ENCODE data around the gene IGF1.

Gene IGF1

DNA sequence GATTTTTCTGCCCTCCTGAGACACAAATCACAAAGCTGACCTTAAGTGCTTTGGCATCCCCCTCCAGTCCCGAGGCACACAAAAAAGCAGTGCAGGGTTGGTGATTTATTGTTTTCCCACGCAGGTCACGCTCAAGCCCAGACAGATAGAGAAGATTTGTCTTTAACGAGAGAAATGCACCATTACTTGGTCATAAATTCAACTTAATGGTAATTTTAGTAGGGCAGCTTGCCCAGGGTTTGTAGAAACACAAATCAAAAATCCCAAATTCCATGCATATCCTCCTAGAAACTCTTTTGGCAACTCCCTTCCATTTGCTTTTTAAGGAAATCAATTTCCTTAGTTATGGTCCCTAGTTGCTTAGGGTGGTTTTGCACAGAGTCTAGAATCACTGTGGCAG is 132.6 kb downstream of the IGF1 start:
- H4K20me1 ChIP-seq (ENCODE audit: insufficient read depth, low read length) = no peaks in the 10 kb centered on the region
- H2AFZ ChIP-seq (ENCODE audit: low read depth, low read length) = no peak overlapping the region
- no peak overlapping the region for H3K4me2 ChIP-seq (ENCODE audit: low read length)
- no peak overlapping the region for H3K27ac ChIP-seq (ENCODE audit: low read length)
- no peaks in the 10 kb centered on the region for H3K79me2 ChIP-seq (ENCODE audit: low read length)
- H3K9me3 ChIP-seq (ENCODE audit: insufficient read depth, low read length) = peaks cover 4% of the 10 kb centered on the region; the same call in 1 of the 2 replicates
- H3K36me3 ChIP-seq (replicated peaks; ENCODE audit: low read depth, low read length) = no peaks in the 10 kb centered on the region
- H3K4me3 ChIP-seq (ENCODE audit: low read length) = no peak overlapping the region
- no peaks in the 10 kb centered on the region for H3K27me3 ChIP-seq (ENCODE audit: low read depth, low read length)
- no peak for TF ChIP-seq EZH2phosphoT487 (IDR thresholded peaks at IDR 0.05; ENCODE audit: low read depth)
- TF ChIP-seq, protein P1, sequence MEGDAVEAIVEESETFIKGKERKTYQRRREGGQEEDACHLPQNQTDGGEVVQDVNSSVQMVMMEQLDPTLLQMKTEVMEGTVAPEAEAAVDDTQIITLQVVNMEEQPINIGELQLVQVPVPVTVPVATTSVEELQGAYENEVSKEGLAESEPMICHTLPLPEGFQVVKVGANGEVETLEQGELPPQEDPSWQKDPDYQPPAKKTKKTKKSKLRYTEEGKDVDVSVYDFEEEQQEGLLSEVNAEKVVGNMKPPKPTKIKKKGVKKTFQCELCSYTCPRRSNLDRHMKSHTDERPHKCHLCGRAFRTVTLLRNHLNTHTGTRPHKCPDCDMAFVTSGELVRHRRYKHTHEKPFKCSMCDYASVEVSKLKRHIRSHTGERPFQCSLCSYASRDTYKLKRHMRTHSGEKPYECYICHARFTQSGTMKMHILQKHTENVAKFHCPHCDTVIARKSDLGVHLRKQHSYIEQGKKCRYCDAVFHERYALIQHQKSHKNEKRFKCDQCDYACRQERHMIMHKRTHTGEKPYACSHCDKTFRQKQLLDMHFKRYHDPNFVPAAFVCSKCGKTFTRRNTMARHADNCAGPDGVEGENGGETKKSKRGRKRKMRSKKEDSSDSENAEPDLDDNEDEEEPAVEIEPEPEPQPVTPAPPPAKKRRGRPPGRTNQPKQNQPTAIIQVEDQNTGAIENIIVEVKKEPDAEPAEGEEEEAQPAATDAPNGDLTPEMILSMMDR (IDR thresholded peaks at IDR 0.05; ENCODE audit: low read depth, low read length) = no peak
- peaks cover 5% of the 10 kb centered on the region for H3K4me1 ChIP-seq (ENCODE audit: low read length)
- no peak overlapping the region for H3K9ac ChIP-seq (ENCODE audit: low read length)

Measured in OCI-LY3 (cell line).